ENCODE measurements around the gene ELK3.
"Not testable (repeated sequence)": the region's sequence is repeated elsewhere in the genome, so short reads cannot be mapped to it uniquely, and the experiment has no call there.

ELK3 gene

GRCh38 chr12:96293093-96293492 is 98.9 kb downstream of the ELK3 start:
- DNase-seq (ENCODE audit: low read depth) = no peak
- H3K4me3 ChIP-seq (ENCODE audit: low read depth, low read length) = no peak overlapping the region

GRCh38 chr12:96294831-96295230 is 100.7 kb downstream of the ELK3 start:
- no peak overlapping the region for H3K4me3 ChIP-seq (ENCODE audit: low read depth, low read length)
- peak; percentile 22 for DNase-seq (ENCODE audit: low read depth)

- H3K4me3 ChIP-seq (ENCODE audit: low read depth, low read length) = no peak overlapping the region
- DNase-seq (ENCODE audit: low read depth) = no peak
Measured at GRCh38 chr12:96295532-96296160, 101.5 kb downstream of the ELK3 start.

GRCh38 chr12:96297504-96297903 is 103.3 kb downstream of the ELK3 start:
- H3K4me3 ChIP-seq (ENCODE audit: low read depth, low read length) = no peak overlapping the region
- DNase-seq (ENCODE audit: low read depth) = no peak

- DNase-seq (ENCODE audit: low read depth) = no peak
- H3K4me3 ChIP-seq (ENCODE audit: low read depth, low read length) = no peak overlapping the region
Measured at GRCh38 chr12:96300064-96300463, 105.9 kb downstream of the ELK3 start.

- H3K4me3 ChIP-seq (ENCODE audit: low read depth, low read length) = no peak overlapping the region
- DNase-seq (ENCODE audit: low read depth) = no peak
Measured at GRCh38 chr12:96301732-96302131, 107.6 kb downstream of the ELK3 start.

- no peak overlapping the region for H3K4me3 ChIP-seq (ENCODE audit: low read depth, low read length)
Measured at GRCh38 chr12:96302687-96303310, 108.6 kb downstream of the ELK3 start.

GRCh38 chr12:96303653-96304052 is 109.5 kb downstream of the ELK3 start:
- no peak for DNase-seq (ENCODE audit: low read depth)
- H3K4me3 ChIP-seq (ENCODE audit: low read depth, low read length) = no peak overlapping the region

More at GRCh38 chr12:96302687-96303310, 108.6 kb downstream of the ELK3 start:
- DNase-seq (ENCODE audit: low read depth) = no peak

- no peak overlapping the region for H3K4me3 ChIP-seq (ENCODE audit: low read depth, low read length)
- DNase-seq (ENCODE audit: low read depth) = no peak
Measured at GRCh38 chr12:96305665-96306064, 111.5 kb downstream of the ELK3 start.

- no peak for DNase-seq (ENCODE audit: low read depth)
- no peak overlapping the region for H3K4me3 ChIP-seq (ENCODE audit: low read depth, low read length)
Measured at GRCh38 chr12:96308881-96309280, 114.7 kb downstream of the ELK3 start.

- DNase-seq (ENCODE audit: low read depth) = no peak
Measured at GRCh38 chr12:96310067-96310466, 115.9 kb downstream of the ELK3 start.

GRCh38 chr12:96311191-96311590 is 117.0 kb downstream of the ELK3 start:
- no peak overlapping the region for H3K4me3 ChIP-seq (ENCODE audit: low read depth, low read length)
- no peak for DNase-seq (ENCODE audit: low read depth)

More at GRCh38 chr12:96310067-96310466, 115.9 kb downstream of the ELK3 start:
- H3K4me3 ChIP-seq (ENCODE audit: low read depth, low read length) = no peak overlapping the region

GRCh38 chr12:96313606-96314005 is 119.4 kb downstream of the ELK3 start:
- DNase-seq (ENCODE audit: low read depth) = no peak
- H3K4me3 ChIP-seq (ENCODE audit: low read depth, low read length) = no peak overlapping the region

GRCh38 chr12:96314723-96315122 is 120.5 kb downstream of the ELK3 start:
- H3K4me3 ChIP-seq (ENCODE audit: low read depth, low read length) = no peak overlapping the region
- no peak for DNase-seq (ENCODE audit: low read depth)

GRCh38 chr12:96315741-96316481 is 121.7 kb downstream of the ELK3 start:
- H3K4me3 ChIP-seq (ENCODE audit: low read depth, low read length); DNase-seq (ENCODE audit: low read depth): not testable (repeated sequence)

GRCh38 chr12:96317801-96318200 is 123.6 kb downstream of the ELK3 start:
- not testable (repeated sequence) for H3K4me3 ChIP-seq (ENCODE audit: low read depth, low read length); DNase-seq (ENCODE audit: low read depth)

All from skeletal muscle cell (primary cell).